HG03280 (cell line): ENCODE results near the gene OXSM.

Source experiments
- ATAC-seq: cut with Tn5 transposase; IDR thresholded peaks from one replicate; pipeline ENCODE4 v1.9.1; 2021; ENCODE audit warnings: mild to moderate bottlenecking, moderate library complexity; ENCODE audit not compliant: unreplicated experiment

The OXSM gene

GRCh38 chr3:25803833-25804232 is 13.9 kb downstream of the OXSM start:
- no peak for ATAC-seq

DNA sequence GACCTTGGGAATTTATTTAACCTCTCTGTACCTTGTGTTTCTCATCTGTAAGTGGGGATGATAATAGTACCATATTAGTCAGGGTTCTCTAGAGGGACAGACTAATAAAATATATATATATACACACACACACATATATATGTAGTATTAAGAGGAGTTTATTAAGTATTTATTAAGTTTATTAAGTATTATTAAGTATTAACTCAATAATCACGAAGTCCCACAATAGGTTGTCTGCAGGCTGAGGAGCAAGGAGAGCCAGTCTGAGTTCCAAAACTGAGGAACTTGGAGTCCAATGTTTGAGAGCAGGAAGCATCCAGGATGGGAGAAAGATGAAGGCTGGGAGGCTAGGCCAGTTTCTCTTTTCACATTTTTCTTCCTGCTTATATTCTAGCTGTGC is 14.8 kb downstream of the OXSM start:
- ATAC-seq, result no peak

GRCh38 chr3:25812644-25813043 is 22.8 kb downstream of the OXSM start:
- ATAC-seq, result no peak

GRCh38 chr3:25817107-25817506 is 27.2 kb downstream of the OXSM start:
- peak; percentile 60 for ATAC-seq

DNA sequence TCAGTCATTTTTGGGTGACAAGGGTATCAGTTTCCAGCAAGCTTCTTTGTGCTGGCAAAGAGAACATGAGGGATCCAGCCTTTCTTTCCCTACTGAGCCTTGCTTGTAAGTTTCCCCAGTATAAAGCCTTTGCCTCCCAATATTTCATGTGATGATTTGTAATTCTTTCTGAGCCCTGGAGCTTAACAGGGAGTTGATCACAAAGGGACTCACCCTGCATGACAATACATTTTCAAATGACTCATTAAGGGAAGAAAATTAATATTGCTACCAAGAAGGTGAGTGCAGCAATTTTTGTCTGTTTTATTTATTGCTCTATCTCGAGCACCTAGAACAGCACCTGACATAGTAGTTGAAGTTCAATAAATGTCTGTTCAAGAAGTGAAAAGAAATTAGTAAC is 27.7 kb downstream of the OXSM start:
- ATAC-seq, result no peak

DNA sequence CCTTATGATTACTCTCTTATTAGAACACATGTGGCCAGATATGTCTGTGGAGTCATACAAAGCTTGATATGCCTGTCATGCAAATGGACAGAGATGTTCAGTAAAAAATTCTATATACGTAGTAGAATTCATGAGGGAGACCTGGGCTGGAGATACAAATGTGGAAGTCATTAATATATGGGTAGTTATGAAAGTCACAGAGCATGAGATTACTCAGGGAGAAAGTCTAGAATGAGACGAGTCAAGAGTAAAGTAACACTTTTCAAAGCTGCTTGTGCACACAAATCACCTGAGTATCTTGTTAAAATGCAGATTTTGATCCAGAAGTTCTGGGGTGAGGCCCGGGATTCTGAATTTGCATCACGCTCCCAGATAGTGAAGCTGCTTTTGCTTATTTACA is 28.4 kb downstream of the OXSM start:
- no peak for ATAC-seq

DNA sequence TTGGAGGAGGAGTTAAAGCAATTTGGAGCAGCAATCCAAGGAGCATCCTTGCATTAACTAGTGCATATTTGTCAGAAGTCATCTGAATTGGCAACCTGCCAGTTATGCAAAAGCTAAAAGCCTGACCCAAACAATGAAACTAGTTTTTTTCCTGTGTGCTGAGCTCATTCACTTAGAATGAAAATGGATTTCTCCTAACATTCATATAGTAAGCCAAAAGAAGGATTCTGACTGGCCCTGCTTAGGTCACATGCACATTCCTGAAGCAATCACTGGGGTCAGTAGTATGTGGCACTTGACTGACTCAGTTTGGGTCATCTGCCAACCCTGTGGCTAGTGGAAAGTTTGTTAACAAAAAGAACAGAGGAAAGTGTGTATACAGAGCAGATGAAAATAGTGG is 30.5 kb downstream of the OXSM start:
- ATAC-seq, result no peak

DNA sequence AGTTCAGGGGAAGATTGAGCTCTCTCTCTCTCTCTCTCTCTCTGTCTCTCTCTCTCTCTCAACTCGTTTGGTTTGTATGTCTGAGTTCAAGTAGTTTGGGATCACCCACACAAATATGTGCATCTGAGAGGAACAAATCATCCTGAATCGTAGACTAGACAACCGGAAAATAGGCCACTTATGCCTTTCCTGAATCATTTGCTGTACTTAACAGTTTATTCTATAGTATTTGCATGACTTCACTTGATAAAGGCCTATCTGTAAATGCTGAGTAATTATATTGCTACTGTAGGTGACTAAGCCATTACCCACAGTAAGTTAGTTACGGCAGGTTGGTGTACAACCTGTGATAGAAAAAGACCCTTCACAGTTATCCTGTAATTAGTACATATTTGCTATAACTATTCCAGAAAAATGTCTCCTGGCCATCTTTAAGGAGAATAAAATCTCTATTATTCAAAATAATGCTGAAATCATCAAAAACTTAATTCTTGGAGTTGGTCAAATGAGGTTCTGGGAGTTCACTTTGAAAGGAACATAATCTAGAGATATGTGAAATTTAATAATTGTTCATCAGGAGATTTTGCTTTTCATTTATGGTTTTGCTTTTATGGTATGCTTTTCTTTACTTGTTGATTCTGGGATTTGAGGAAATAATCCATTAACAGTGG is 31.1 kb downstream of the OXSM start:
- no peak for ATAC-seq

DNA sequence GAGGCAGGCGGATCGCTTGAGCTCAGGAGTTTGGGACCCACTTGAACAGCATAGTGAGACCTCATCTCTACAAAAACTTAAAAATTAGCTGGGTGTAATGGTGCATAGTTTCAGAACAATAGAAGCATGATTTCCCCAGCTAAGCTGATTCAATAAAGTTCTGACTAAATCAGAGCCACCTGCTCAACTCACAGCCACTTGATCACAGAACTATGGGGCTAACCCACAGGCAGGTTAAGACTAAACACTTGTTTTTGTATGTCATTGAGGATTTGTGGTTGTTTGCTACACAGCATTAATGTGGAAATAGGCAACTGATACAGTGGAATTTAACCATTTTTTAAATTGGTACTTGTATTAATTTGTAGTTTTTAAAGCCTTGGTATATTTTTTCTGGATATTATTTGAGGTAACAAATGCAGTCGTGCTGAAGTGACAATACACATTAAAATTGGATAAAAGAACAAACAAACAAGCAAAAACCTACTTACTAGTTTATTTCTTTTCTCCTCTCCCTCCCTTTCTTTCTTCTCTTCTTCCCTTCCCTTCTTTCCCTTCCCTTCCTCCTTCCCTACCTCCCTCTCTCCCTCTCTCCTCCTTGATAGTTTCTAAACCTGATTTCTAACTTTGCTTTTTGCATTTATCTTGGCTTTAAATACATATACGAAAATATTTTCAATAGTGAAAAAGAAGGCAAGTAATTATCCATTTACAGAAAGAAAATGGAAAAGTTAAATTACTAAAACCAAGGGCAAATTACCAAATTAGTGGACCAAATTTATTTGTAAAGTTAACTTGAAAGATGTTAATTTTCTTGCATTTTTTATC is 32.1 kb downstream of the OXSM start:
- no peak for ATAC-seq

DNA sequence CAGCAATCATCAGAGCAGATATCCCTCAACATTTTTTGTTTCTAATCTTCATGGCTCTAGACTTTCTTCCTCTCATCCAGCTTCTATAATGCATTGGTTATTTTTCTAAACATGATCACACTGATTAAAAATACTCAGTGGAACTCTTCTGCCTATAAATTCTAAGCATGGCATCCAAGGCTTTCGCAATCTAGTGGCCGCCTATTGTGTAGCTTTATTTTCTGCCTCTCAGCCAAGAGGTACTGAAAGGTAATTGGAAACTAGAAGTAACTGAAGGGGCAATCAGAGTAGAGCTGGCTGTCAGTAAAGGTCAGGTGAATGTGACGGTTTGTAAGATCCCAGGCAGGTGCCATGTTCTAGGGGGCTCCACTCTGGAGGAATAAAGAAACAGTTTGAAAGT is 33.4 kb downstream of the OXSM start:
- ATAC-seq, result no peak

- no peak for ATAC-seq
These were observed 36.6 kb downstream of the OXSM start for GRCh38 chr3:25826510-25826909.

GRCh38 chr3:25830373-25831280 is 40.7 kb downstream of the OXSM start:
- no peak for ATAC-seq

GRCh38 chr3:25831578-25831977 is 41.7 kb downstream of the OXSM start:
- ATAC-seq, result no peak

- ATAC-seq, result peak; percentile 78
These were observed 44.5 kb downstream of the OXSM start for GRCh38 chr3:25834346-25834745.

DNA sequence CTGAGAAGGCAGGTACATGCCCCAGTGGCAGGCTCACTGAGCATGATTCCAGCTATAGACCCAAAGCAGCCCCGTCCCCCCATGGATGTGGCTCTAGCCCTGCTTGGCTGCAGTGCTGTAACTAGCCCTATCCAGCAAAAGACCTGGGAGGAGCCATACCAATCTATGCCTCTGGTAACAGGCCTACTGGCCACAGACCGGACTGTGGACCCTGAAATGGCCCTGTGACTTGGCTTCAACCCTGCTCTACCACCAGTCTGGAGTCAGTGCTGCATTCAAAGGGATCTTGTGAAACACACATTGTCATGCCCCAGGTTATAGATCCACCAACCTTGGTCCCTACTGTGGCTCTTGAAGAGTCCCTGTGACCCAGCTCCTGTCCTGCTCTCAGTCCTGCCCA is 46.7 kb downstream of the OXSM start:
- no peak for ATAC-seq

DNA sequence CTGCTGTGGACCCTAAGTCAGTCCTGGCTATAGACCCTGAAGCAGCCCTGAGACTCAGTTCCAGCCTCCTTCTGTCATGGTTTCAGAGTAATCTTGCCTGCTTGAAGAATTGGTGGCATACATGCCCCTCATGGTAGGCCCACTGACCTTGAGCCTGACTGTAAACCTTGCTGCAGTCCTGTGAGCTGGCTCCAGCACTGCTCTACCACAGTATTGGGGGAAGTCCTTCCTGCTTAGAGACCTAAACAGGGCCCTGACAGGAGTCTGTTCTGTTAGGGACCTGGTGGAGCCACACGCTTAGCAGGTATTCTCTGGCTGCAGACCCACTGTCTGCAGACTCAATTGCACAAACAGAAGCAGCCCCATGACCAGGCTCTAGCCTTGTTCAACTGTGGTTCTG is 47.1 kb downstream of the OXSM start:
- ATAC-seq, result no peak

GRCh38 chr3:25840099-25840498 is 50.2 kb downstream of the OXSM start:
- no peak for ATAC-seq

GRCh38 chr3:25843332-25843731 is 53.4 kb downstream of the OXSM start:
- ATAC-seq, result no peak
